Ovary (tissue), 9 donors: ENCODE results near the gene PRDM16. TPM values are rescaled to one million over a fixed set of nuclear protein-coding genes. Genes with fewer than 3 reads are reported as not detected.
"Not testable (repeated sequence)": the region's sequence is repeated elsewhere in the genome, so short reads cannot be mapped to it uniquely, and the experiment has no call there.

Experiments
- DNase-seq, 5 donors: peaks; one replicate each; pipeline ENCODE4 v3.0.0-alpha.2; 2019 to 2020
- H3K27ac ChIP-seq, 2 donors: fragments of 200-600 bp; one replicate each; pipeline versions ENCODE4 v1.5.1 to v1.8.0; 2019 to 2022
- H3K27me3 ChIP-seq: fragments of 200-600 bp; one replicate; pipeline ENCODE4 v1.8.0; 2022
- H3K36me3 ChIP-seq: fragments of 200-600 bp; sonication (generic); one replicate; pipeline ENCODE4 v1.5.1; 2019
- H3K4me1 ChIP-seq: one replicate; pipeline ENCODE4 v1.8.1; 2013; ENCODE audit warnings: mild to moderate bottlenecking, moderate library complexity; ENCODE audit not compliant: insufficient read depth
- H3K4me3 ChIP-seq: fragments of 200-600 bp; sonication (generic); one replicate; pipeline ENCODE4 v1.5.1; 2017
- H3K9me3 ChIP-seq, 2 donors: fragments of 200-600 bp in 1 of 2; sonication (generic) in 1 of 2; one replicate each; pipeline versions ENCODE4 v1.5.1 to v1.8.1; 2013 to 2019; ENCODE audit warnings: mild to moderate bottlenecking in 1 of 2, moderate library complexity in 1 of 2
- EP300 ChIP-seq: sonication (generic); formaldehyde crosslinking; IDR thresholded peaks from one replicate; pipeline ENCODE4 v1.6.1; 2017; ENCODE audit warnings: antibody characterized with exemption
- POLR2A ChIP-seq: fragments of 450-650 bp; IDR thresholded peaks from one replicate; pipeline ENCODE4 v1.6.1; 2017; ENCODE audit warnings: antibody characterized with exemption, mild to moderate bottlenecking, moderate library complexity
- WGBS, 3 donors: extraction: QIAGEN DNeasy Blood & Tissue Kit in 1 of 3; methylation state at CpG; one replicate each; pipeline versions ENCODE4 v1.1.5 to v1.1.7; 2013 to 2017; 5-methylcytosine and 5-hydroxymethylcytosine counted together
- intact Hi-C, 4 donors: fragments of 100-400 bp; cut with DNase I; formaldehyde crosslinking; loops; one replicate each; pipeline versions ENCODE4 v1.11.0 to v1.15.1; 2022 to 2023
- polyA plus RNA-seq, 2 donors: library from polyadenylated mRNA; stranded (reverse); fragments of 200-250 nt in 1 of 2; fragments of 350-450 nt in 1 of 2; fragmentation: Illumina TruSeq in 1 of 2; extraction: RNeasy Lipid Tissue Mini Kit (QIAGEN cat#74804) in 1 of 2; gene quantifications; one replicate each; pipeline ENCODE4 v1.2.3, GENCODE V29; 2013 to 2014
- total RNA-seq, 7 donors: library from RNA; depleted of rRNA in 2 of 7; stranded (reverse); fragments of >200 nt in 2 of 7; fragmentation: NEBNext Ultra II Directional in 3 of 7; extraction: Animal tissue kit (Norgen Biotek cat#: 25700) in 3 of 7; gene quantifications; one replicate each; pipeline versions ENCODE4 v1.1.0 to v1.2.4, GENCODE V29; 2016 to 2023
- TF ChIP-seq, protein P1 (sequence below), 3 donors: fragments of 450-650 bp in 2 of 3; fragments of 200-600 bp in 1 of 3; IDR thresholded peaks; one replicate each; pipeline versions ENCODE4 v1.5.1 to v1.8.0; 2016 to 2022; ENCODE audit warnings: antibody characterized with exemption in 3 of 3, mild to moderate bottlenecking in 1 of 3
- donor health status: DM: no; HTN: no; CAD: no; lungs with moderate emphysema.
- donor health status: DM: no; HTN: no; CAD: no.
- donor health status: Bipolar disorder and iron deficiency.
- donor health status: DM: yes; HTN: yes; CAD: no.
- donor health status: DM: no; HTN: no; CAD: no.
- donor health status: DM: yes; HTN: yes; CAD: no.

Gene PRDM16
- total and polyA plus RNA-seq, 9 donors: 1.1 to 17.3 (median 3.9) TPM

DNA sequence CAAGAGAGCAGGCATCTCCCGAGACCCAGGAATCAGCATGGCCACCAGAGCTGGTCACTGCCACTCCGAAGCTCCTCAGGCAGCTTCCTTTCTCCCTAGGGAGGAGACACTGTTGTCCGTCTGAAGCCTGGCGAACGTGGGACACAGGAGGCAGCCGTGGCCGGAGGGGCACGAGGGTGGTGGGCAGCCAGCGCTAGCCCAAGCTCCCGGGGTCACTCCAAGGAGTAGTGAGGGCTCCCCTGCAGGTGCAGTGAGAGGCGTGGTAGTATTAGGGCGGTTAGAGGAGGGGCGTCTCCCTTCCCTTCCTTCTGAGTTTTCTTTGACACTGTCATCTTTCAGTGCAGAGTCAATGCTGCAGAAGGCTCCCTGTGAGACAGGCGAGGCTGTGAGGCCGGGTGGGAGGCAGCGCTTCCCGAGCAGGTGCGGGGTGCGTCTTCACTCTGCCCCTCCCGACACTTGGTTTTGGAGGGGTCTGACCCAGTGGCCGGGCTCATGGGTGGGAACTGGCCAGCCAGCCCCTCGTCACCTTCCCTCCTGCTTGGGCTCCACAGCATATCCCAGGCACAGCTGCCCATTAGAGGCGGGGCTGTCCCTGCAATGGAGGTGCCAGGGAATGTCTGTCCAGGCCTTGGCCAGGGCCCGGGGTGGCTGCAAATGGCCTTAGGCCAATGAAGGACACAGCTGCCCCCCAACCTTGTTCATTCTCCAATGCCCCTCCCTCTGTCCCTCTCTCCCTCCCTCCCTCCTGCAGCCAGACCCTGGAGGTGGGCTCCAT is 213.8 kb downstream of the PRDM16 start:
- no peak overlapping the region for H3K4me3 ChIP-seq
- H3K4me1 ChIP-seq: peaks cover 5% of the 10 kb centered on the region
- H3K27ac ChIP-seq: no peak overlapping the region
- H3K9me3 ChIP-seq: no peaks in the 10 kb centered on the region
- intact Hi-C loops: loop anchor here in 3 of 4 donors (2.0 to 10.0 kb wide), 5 partner anchors 211 to 268 kb away; partner anchors contain the start of gene PRDM16 (in 1 of the 3)
- H3K27me3 ChIP-seq: no peaks in the 10 kb centered on the region
- 78 to 84% (median 82%) methylated on average over 24 of the region's 24 CpGs for whole genome bisulfite sequencing, 3 donors
- H3K36me3 ChIP-seq: no peaks in the 10 kb centered on the region
- no peak for DNase-seq
- TF ChIP-seq, protein P1, sequence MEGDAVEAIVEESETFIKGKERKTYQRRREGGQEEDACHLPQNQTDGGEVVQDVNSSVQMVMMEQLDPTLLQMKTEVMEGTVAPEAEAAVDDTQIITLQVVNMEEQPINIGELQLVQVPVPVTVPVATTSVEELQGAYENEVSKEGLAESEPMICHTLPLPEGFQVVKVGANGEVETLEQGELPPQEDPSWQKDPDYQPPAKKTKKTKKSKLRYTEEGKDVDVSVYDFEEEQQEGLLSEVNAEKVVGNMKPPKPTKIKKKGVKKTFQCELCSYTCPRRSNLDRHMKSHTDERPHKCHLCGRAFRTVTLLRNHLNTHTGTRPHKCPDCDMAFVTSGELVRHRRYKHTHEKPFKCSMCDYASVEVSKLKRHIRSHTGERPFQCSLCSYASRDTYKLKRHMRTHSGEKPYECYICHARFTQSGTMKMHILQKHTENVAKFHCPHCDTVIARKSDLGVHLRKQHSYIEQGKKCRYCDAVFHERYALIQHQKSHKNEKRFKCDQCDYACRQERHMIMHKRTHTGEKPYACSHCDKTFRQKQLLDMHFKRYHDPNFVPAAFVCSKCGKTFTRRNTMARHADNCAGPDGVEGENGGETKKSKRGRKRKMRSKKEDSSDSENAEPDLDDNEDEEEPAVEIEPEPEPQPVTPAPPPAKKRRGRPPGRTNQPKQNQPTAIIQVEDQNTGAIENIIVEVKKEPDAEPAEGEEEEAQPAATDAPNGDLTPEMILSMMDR (IDR thresholded peaks at IDR 0.05): no peak
- TF ChIP-seq POLR2A (no peak), EP300 (no peak)

DNA sequence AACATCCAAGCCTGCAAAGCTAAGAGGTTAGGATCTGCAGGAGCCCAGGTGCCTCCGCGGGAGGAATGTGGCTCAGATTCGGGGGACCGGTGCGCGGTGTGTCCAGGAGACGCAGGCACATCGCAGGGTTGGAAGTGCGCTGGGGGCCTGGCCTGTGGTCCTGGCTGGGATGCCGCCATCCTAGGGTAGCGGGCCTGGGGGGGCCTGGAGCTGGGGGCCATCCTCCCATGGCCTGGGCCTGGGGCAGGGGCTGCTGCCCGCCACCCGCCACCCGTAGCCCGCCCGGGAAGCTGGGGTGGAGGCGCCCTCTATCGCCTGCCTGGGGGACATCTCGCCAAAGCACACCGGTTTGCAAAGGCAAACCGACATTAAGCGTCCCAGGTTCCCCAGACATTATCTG is 214.8 kb downstream of the PRDM16 start:
- TF ChIP-seq POLR2A (no peak), EP300 (no peak)
- TF ChIP-seq, protein P1 (IDR thresholded peaks at IDR 0.05): peak; percentile 67 to 76 (median 68)
- Histone ChIP-seq H3K27me3 (no peaks in the 10 kb centered on the region), H3K4me3 (no peak overlapping the region), H3K9me3 (no peaks in the 10 kb centered on the region), H3K36me3 (no peaks in the 10 kb centered on the region), H3K27ac (no peak overlapping the region), H3K4me1 (peaks cover 5% of the 10 kb centered on the region)
- WGBS, 3 donors: 7 to 21% (median 13%) methylated on average over 20 to 22 of the region's 22 CpGs
- intact Hi-C loops: loop anchor here (1.0 to 10.0 kb wide), 7 partner anchors 212 to 271 kb away; partner anchors contain the start of gene PRDM16 (in 1 of the 4)
- DNase-seq: peak; percentile 56 to 77 (median 72)

DNA sequence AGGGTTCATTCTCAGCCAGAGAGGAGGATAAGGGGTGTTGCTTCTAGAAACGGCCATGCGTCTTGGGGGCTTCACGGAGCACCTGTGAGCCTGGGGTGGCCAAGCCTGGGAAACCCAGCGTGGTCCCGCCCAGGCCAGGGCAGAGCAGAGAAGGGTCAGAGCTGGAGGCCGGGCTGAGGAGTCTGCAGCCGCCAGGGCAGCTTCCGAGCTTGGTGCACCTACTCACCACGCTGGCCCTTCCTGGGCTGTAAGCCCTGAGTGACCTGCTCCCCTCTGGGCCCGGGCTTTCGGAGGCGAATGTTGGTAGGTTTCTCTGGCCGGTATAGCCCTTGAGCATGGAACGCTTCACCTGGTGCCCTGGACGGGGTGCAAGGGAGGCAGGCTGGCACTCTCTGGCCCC is 215.7 kb downstream of the PRDM16 start:
- intact Hi-C loops: loop anchor here (1.0 to 10.0 kb wide), 7 partner anchors 128 to 271 kb away; partner anchors contain the start of gene PRDM16 (in 1 of the 4)
- Histone ChIP-seq H3K36me3 (no peaks in the 10 kb centered on the region), H3K4me1 (peaks cover 5% of the 10 kb centered on the region), H3K4me3 (no peak overlapping the region), H3K9me3 (no peaks in the 10 kb centered on the region), H3K27ac (no peak overlapping the region), H3K27me3 (no peaks in the 10 kb centered on the region)
- no peak for TF ChIP-seq POLR2A
- no peak for TF ChIP-seq EP300
- TF ChIP-seq, protein P1 (IDR thresholded peaks at IDR 0.05): no peak
- no peak for DNase-seq
- 81 to 85% (median 83%) methylated on average over 15 of the region's 15 CpGs for WGBS, 3 donors

DNA sequence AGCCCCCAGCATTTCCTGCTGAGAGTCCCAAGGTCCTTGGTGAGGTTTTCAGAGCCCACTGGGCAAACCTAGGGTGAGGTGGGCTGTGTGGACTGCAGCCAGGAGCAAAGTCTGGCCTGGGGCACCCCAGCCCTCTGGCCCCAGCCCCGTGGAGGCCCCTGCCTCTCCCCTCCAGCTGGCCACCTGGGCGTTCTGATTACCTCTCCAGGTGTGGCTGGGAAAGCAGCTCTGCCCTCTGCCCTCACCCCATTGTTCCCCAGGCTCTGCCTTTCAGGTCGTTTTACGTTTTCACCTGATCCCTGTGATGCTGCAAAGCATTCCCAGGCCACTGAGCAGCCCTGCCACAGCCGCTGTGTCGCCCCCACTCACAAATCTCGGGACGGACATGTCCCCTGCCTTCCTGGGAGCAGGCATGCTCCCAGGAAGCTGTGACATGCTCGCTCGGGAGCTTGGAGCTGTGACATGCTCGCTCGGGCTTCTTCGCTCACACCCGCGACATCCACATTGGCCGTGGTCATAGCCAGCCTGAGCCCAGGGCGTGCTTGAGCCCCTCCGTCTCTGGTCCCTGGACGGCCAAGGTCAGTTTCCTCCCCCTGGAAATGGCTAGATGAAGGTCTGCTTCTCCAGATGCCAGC is 216.2 kb downstream of the PRDM16 start:
- Histone ChIP-seq H3K4me1 (peaks cover 5% of the 10 kb centered on the region), H3K36me3 (no peaks in the 10 kb centered on the region), H3K9me3 (no peaks in the 10 kb centered on the region), H3K4me3 (no peak overlapping the region), H3K27ac (no peak overlapping the region), H3K27me3 (no peaks in the 10 kb centered on the region)
- 71 to 72% (median 71%) methylated on average over 19 of the region's 19 CpGs for WGBS, 3 donors
- intact Hi-C loops: loop anchor here in 3 of 4 donors (2.0 to 10.0 kb wide), 3 partner anchors 127 to 270 kb away; no protein-coding TSS in a partner anchor
- TF ChIP-seq, protein P1 (IDR thresholded peaks at IDR 0.05): no peak
- TF ChIP-seq EP300 (no peak), POLR2A (no peak)
- DNase-seq: no peak

DNA sequence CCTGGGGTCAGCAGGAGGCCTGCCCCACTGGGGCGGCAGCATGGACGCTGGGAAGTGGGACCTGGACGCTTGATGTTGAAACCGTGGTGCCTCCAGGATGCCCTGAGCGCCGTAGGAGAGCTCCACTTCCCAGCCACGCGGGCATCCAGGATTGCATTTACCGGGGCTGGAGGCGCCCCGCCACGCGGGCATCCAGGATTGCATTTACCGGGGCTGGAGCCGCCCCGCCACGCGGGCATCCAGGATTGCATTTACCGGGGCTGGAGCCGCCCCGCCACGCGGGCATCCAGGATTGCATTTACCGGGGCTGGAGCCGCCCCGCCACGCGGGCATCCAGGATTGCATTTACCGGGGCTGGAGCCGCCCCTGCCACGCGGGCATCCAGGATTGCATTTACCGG is 218.1 kb downstream of the PRDM16 start:
- not testable (repeated sequence) for H3K9me3 ChIP-seq, H3K4me3 ChIP-seq, H3K36me3 ChIP-seq, H3K27ac ChIP-seq, H3K4me1 ChIP-seq, DNase-seq, H3K27me3 ChIP-seq
- intact Hi-C loops: loop anchor here in 3 of 4 donors (5.0 to 10.0 kb wide), 2 partner anchors 125 to 272 kb away; no protein-coding TSS in a partner anchor
- 83 to 94% (median 94%) methylated on average over 15 to 28 of the region's 33 CpGs for WGBS, 3 donors
